HepG2 (cell line): Measurements from ENCODE around the gene TCEANC2. TPM values are rescaled to one million over a fixed set of nuclear protein-coding genes. Genes with fewer than 3 reads are reported as not detected.

ENCODE experiments used
- ATAC-seq: fragments of 200-7000 bp; cut with Tn5 transposase; 3 replicates; pipeline ENCODE4 v1.9.1; 2020; ENCODE audit warnings: mild to moderate bottlenecking, moderate library complexity
- BruUV-seq: library from RNA; stranded (reverse); fragments of 400-500 nt; replicated peaks from 2 replicates; lab custom pipeline; 2021; lab: Mats Ljungman, UMichigan
- CTCF ChIA-PET: fragments of 300-600 bp; formaldehyde crosslinking; extraction: SDS; loops from one replicate; lab custom pipeline; 2021; ENCODE audit warnings: low total read pairs, inconsistent platforms, low intra/inter-chr PET ratio; lab: Yijun Ruan, JAX
- POLR2A ChIA-PET: fragments of 350-600 bp; sonication (Branson Sonifier 250); formaldehyde crosslinking; loops from one replicate; lab custom pipeline; 2020; ENCODE audit warnings: antibody characterized with exemption, inconsistent platforms; lab: Yijun Ruan, JAX
- DNase-seq: peaks from one replicate; pipeline ENCODE4 v3.0.0-alpha.2; 2015; ENCODE audit warnings: low spot score
- FAIRE-seq: peaks from 3 replicates; lab custom pipeline; 2011; peaks lifted over from hg19 to GRCh38; lab: Jason Lieb, UNC
- H2AFZ ChIP-seq: one replicate; pipeline ENCODE4 v1.6.1; 2011; ENCODE audit warnings: low read length, inconsistent platforms
- H3K27ac ChIP-seq: fragments of 300-600 bp; 3 replicates; pipeline ENCODE4 v1.8.0; 2011; ENCODE audit warnings: mixed run types, mild to moderate bottlenecking, mixed read lengths, low read length, inconsistent platforms; ENCODE audit not compliant: insufficient read depth; ENCODE audit errors: extremely low read length
- H3K27me3 ChIP-seq, 2 experiments: fragments of 200-600 bp in 1 of 2; 2 replicates in 1 of 2; 3 replicates in 1 of 2; pipeline versions ENCODE4 v1.6.0 to v1.8.0; 2011; ENCODE audit warnings: low read length in 2 of 2, mild to moderate bottlenecking in 2 of 2, moderate library complexity in 2 of 2, inconsistent platforms in 1 of 2; ENCODE audit not compliant: insufficient read depth in 2 of 2, control insufficient read depth in 1 of 2
- H3K36me3 ChIP-seq, 2 experiments: fragments of 200-600 bp in 1 of 2; replicated peaks in 1 of 2; 2 replicates in 1 of 2; 3 replicates in 1 of 2; pipeline versions ENCODE4 v1.5.1 to v1.8.0; 2011; ENCODE audit warnings: low read length in 2 of 2, inconsistent platforms in 1 of 2; ENCODE audit not compliant: insufficient read depth in 2 of 2, control insufficient read depth in 1 of 2
- H3K4me1 ChIP-seq: 2 replicates; pipeline ENCODE4 v1.5.1; 2012; ENCODE audit warnings: low read length, inconsistent platforms; ENCODE audit not compliant: insufficient read depth
- H3K4me2 ChIP-seq: 2 replicates; pipeline ENCODE4 v1.6.0; 2011; ENCODE audit warnings: low read depth, low read length, inconsistent platforms
- H3K4me3 ChIP-seq, 3 experiments: fragments of 200-600 bp in 1 of 3; sonication (generic), shearing (Covaris generic) in 1 of 3; replicated peaks in 1 of 3; 2 replicates each; pipeline ENCODE4 v1.5.1; 2011 to 2016; ENCODE audit warnings: low read length in 3 of 3, inconsistent platforms in 2 of 3, low read depth in 2 of 3, mild to moderate bottlenecking in 2 of 3, control low read depth in 1 of 3, mixed read lengths in 1 of 3; ENCODE audit not compliant: insufficient read depth in 1 of 3
- H3K79me2 ChIP-seq: one replicate; pipeline ENCODE4 v1.6.1; 2011; ENCODE audit warnings: low read length, inconsistent platforms; ENCODE audit not compliant: insufficient read depth
- H3K9ac ChIP-seq: 2 replicates; pipeline ENCODE4 v1.6.0; 2011; ENCODE audit warnings: mild to moderate bottlenecking, low read depth, low read length, inconsistent platforms; ENCODE audit not compliant: insufficient read depth
- H3K9me3 ChIP-seq: 2 replicates; pipeline ENCODE4 v1.5.1; 2012; ENCODE audit warnings: mild to moderate bottlenecking, low read length
- H4K20me1 ChIP-seq: 2 replicates; pipeline ENCODE4 v1.6.0; 2011; ENCODE audit warnings: inconsistent platforms, mild to moderate bottlenecking, low read length, moderate library complexity; ENCODE audit not compliant: insufficient read depth
- BRD4 ChIP-seq: sonication (generic); formaldehyde crosslinking; IDR thresholded peaks from 2 replicates; pipeline ENCODE4 v1.4.0; 2020; ENCODE audit warnings: missing genetic modification reagents
- JUNB ChIP-seq: sonication (generic); formaldehyde crosslinking; IDR thresholded peaks from 2 replicates; pipeline ENCODE4 v1.8.0; 2022; ENCODE audit warnings: missing genetic modification reagents, mild to moderate bottlenecking, borderline replicate concordance
- KDM3A ChIP-seq: IDR thresholded peaks from 2 replicates; pipeline ENCODE4 v1.6.1; 2018; ENCODE audit warnings: low read depth, missing compliant biosample characterization
- MED1 ChIP-seq: sonication (generic); formaldehyde crosslinking; IDR thresholded peaks from 2 replicates; pipeline ENCODE4 v1.4.0; 2020; ENCODE audit warnings: missing genetic modification reagents
- MLLT10 ChIP-seq: sonication (generic); formaldehyde crosslinking; IDR thresholded peaks from 2 replicates; pipeline ENCODE4 v1.4.0; 2020; ENCODE audit warnings: missing genetic modification reagents
- NR2C2 ChIP-seq: sonication (generic); formaldehyde crosslinking; IDR thresholded peaks from 2 replicates; pipeline ENCODE4 v1.4.0; 2020; ENCODE audit warnings: missing genetic modification reagents, mild to moderate bottlenecking, moderate library complexity, borderline replicate concordance
- SP140L ChIP-seq: sonication (generic); formaldehyde crosslinking; IDR thresholded peaks from 2 replicates; pipeline ENCODE4 v1.4.0; 2020; ENCODE audit warnings: missing genetic modification reagents, borderline replicate concordance
- TERF1 ChIP-seq: sonication (generic); formaldehyde crosslinking; IDR thresholded peaks from 2 replicates; pipeline ENCODE4 v1.8.0; 2022; ENCODE audit warnings: mild to moderate bottlenecking, missing genetic modification reagents, moderate library complexity
- ZEB1 ChIP-seq: IDR thresholded peaks from 2 replicates; pipeline ENCODE4 v1.6.1; 2012; ENCODE audit warnings: mild to moderate bottlenecking, low read depth, inconsistent platforms; ENCODE audit not compliant: insufficient replicate concordance
- ZFP37 ChIP-seq: sonication (generic); formaldehyde crosslinking; IDR thresholded peaks from 2 replicates; pipeline ENCODE4 v1.4.0; 2020; ENCODE audit warnings: missing genetic modification reagents, borderline replicate concordance
- ZNF550 ChIP-seq: sonication (generic); formaldehyde crosslinking; IDR thresholded peaks from 2 replicates; pipeline ENCODE4 v1.4.0; 2020; ENCODE audit warnings: mild to moderate bottlenecking, missing genetic modification reagents, borderline replicate concordance
- ZNF552 ChIP-seq: sonication (generic); formaldehyde crosslinking; IDR thresholded peaks from 2 replicates; pipeline ENCODE4 v1.9.0; 2022; ENCODE audit warnings: missing genetic modification reagents, mild to moderate bottlenecking, borderline replicate concordance
- ZNF75D ChIP-seq: sonication (generic); formaldehyde crosslinking; IDR thresholded peaks from 2 replicates; pipeline ENCODE4 v1.8.1; 2023; ENCODE audit warnings: missing genetic modification reagents, mild to moderate bottlenecking, borderline replicate concordance
- WGBS: methylation state at CpG from one replicate; pipeline ENCODE4 v1.1.6; 2017; ENCODE audit warnings: low lambda C conversion rate; 5-methylcytosine and 5-hydroxymethylcytosine counted together
- in situ Hi-C: cut with HindIII; loops from 2 replicates; pipeline ENCODE4 v1.10.0; 2017; ENCODE audit warnings: low pct_unique_long_range_greater_than_20kb; ENCODE audit not compliant: extremely low pct_ligation_motif_present
- intact Hi-C: fragments of 100-400 bp; cut with micrococcal nuclease; formaldehyde crosslinking; loops from one replicate; pipeline ENCODE4 v1.10.0; 2022; ENCODE audit not compliant: unreplicated experiment
- polyA plus RNA-seq, 8 experiments: library from polyadenylated mRNA; depleted of rRNA in 3 of 8; stranded (reverse) in 7 of 8; unstranded in 1 of 8; fragments of >200 nt; fragmentation: Illumina TruSeq in 4 of 8; extraction: Trizol in 4 of 8; gene quantifications; 2 replicates each; pipeline versions ENCODE4 v1.2.1 to v1.2.3, GENCODE V29; 2011 to 2016; ENCODE audit warnings: low read depth in 4 of 8, missing spikeins in 1 of 8, mixed read lengths in 1 of 8; ENCODE audit not compliant: insufficient read depth in 1 of 8
- total RNA-seq, 5 experiments: library from RNA; depleted of rRNA; stranded (reverse); fragments of >200 nt; fragmentation: Illumina TruSeq; extraction: Trizol; gene quantifications; 2 replicates each; pipeline ENCODE4 v1.2.3, GENCODE V29; 2016; ENCODE audit warnings: low read depth in 1 of 5

TCEANC2 gene
- total and polyA plus RNA-seq, 2 of the 13 experiments (the other 11 are each of a cell fraction or from before 2014, with no cell fraction given) = 3.8 to 5.0 TPM

- no peak for ATAC-seq
- ChIA-PET POLR2A (no interaction called here), CTCF (no interaction called here)
- Histone ChIP-seq H3K4me3 (no peak overlapping the region), H4K20me1 (no peaks in the 10 kb centered on the region), H2AFZ (no peak overlapping the region), H3K27ac (no peak overlapping the region), H3K79me2 (no peaks in the 10 kb centered on the region), H3K36me3 (no peaks in the 10 kb centered on the region), H3K4me1 (peaks cover 41% of the 10 kb centered on the region), H3K9me3 (no peaks in the 10 kb centered on the region), H3K27me3 (peaks cover 6 to 33% of the 10 kb centered on the region in 2 experiments; a peak in 3 of 5 replicates), H3K9ac (no peak overlapping the region), H3K4me2 (no peak overlapping the region)
- TF ChIP-seq TERF1 (CRISPR knock-in tag) (no peak), ZEB1 (peak; percentile 53)
- WGBS = 18% methylated on average over 8 of the region's 9 CpGs
- FAIRE-seq = no peak
- in situ Hi-C loops = loop anchor here (5.0 kb wide), 1 partner anchor 363 kb away; no protein-coding TSS in a partner anchor
- no TSS peak for BruUV-seq
- DNase-seq = no peak
- intact Hi-C loops = no loop called here
These were observed 71.1 kb downstream of the TCEANC2 start for GRCh38 chr1:54124472-54124871.

GRCh38 chr1:54124906-54125305 lies 71.5 kb downstream of the TCEANC2 start:
- WGBS = 51% methylated on average over 6 of the region's 7 CpGs
- Histone ChIP-seq H3K9ac (no peak overlapping the region), H2AFZ (no peak overlapping the region), H3K4me3 (no peak overlapping the region), H3K27me3 (peaks cover 6 to 33% of the 10 kb centered on the region in 2 experiments; a peak in 3 of 5 replicates), H3K36me3 (no peaks in the 10 kb centered on the region), H3K79me2 (no peaks in the 10 kb centered on the region), H4K20me1 (no peaks in the 10 kb centered on the region), H3K9me3 (no peaks in the 10 kb centered on the region), H3K4me1 (peaks cover 39% of the 10 kb centered on the region), H3K4me2 (no peak overlapping the region), H3K27ac (no peak overlapping the region)
- ATAC-seq (no peak), DNase-seq (no peak), FAIRE-seq (no peak)
- TF ChIP-seq ZFP37 (CRISPR knock-in tag) (no peak), SP140L (no peak), BRD4 (CRISPR knock-in tag) (no peak), ZNF75D (CRISPR knock-in tag) (no peak), MLLT10 (CRISPR knock-in tag) (no peak), MED1 (CRISPR knock-in tag) (no peak), ZNF550 (no peak), NR2C2 (CRISPR knock-in tag) (no peak), KDM3A (CRISPR knock-in tag) (no peak), JUNB (CRISPR knock-in tag) (no peak), ZNF552 (CRISPR knock-in tag) (no peak)
- in situ Hi-C loops = loop anchor here (5.0 kb wide), 1 partner anchor 362 kb away; no protein-coding TSS in a partner anchor
- ChIA-PET CTCF (no interaction called here), POLR2A (interaction anchor here (0.6 kb wide), 1 partner anchor 9 kb away, joined by 3 read pairs; no protein-coding TSS in a partner anchor)
- no TSS peak for BruUV-seq
- intact Hi-C loops = no loop called here
